Neural cell (in vitro differentiated cells): ENCODE data around the gene GPANK1.

Experiments
- CTCF ChIP-seq: fragments of 450-650 bp; IDR thresholded peaks from 2 replicates; pipeline ENCODE4 v1.5.1; 2014; ENCODE audit warnings: antibody characterized with exemption, mild to moderate bottlenecking, moderate library complexity; ENCODE audit not compliant: poor library complexity, severe bottlenecking
- MXI1 ChIP-seq: fragments of 450-650 bp; conservative IDR thresholded peaks from 2 replicates; pipeline ENCODE4 v1.6.1; 2014; ENCODE audit warnings: antibody characterized with exemption, mild to moderate bottlenecking; ENCODE audit not compliant: poor library complexity, severe bottlenecking
- POLR2AphosphoS5 ChIP-seq: IDR thresholded peaks from 2 replicates; pipeline ENCODE4 v1.6.1; 2012

- no peak for TF ChIP-seq CTCF
- TF ChIP-seq MXI1, result no peak
- no peak for TF ChIP-seq POLR2AphosphoS5
Measured at GRCh38 chr6:31631681-31632278, 33.0 kb downstream of the GPANK1 start.
